ENCODE measurements around the gene MYH9. TPM values are rescaled to one million over a fixed set of nuclear protein-coding genes. Genes with fewer than 3 reads are reported as not detected.

MYH9 gene
- polyA plus RNA-seq, 12 donors = 77.1 to 364 (median 100) TPM

DNA sequence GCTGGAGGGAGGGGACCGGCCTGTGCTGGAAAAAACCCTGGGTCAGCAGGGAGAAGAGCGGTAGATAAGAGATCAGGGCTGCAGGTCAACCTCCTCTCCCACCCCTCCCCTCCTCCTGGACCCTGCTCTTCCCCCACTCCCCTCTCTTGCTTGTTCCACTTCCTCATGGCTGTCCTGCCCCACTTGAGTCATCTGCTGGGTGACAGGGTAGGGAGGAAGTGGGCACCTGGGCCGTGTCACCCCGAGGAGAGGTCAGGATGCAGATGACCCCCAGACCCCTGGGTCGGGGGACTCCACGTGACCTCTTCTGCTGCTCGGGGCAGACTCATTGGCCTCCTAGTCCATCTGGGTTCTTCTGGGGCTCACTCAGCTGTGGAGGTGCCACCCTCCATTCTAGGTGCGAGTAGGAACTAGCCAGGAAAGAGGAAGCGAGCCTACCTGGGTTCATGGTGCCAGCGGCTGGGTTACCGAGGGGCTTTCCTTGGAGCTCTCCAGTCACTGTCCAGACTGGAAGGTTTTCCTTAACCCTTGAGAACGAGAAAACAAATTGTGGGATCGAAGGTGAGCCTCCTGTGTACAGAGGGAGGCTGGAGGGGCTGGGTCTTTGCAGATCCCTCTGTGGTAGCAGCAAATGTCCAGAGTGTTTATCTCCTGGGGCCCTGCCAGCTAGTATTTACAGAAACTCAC lies 154.9 kb downstream of the MYH9 start:
- DNase-seq = no peak

Other genes with a start within 250 kb of the MYH9 start
- gene APOL3, start 227.2 kb downstream of the MYH9 start, polyA plus RNA-seq (ENCODE audit: insufficient read length in 12 of 12) = 10 to 100 TPM in 5 of 12 donors, 1 to 10 TPM in 6, not detected in 1; 6.8 to 18.0 (median 9.6) TPM
- gene APOL4, start 186.2 kb downstream of the MYH9 start, polyA plus RNA-seq (ENCODE audit: insufficient read length in 12 of 12) = 10 to 100 TPM in 9 of 12 donors, 1 to 10 TPM in 2, not detected in 1; 8.4 to 25.5 (median 16.2) TPM
- 100 to 1,000 TPM in 1 of 12 donors, 10 to 100 TPM in 11; 15.2 to 170 (median 21.8) TPM for gene APOL2, start 148.4 kb downstream of the MYH9 start, polyA plus RNA-seq (ENCODE audit: insufficient read length in 12 of 12)
- gene APOL1, start 134.8 kb downstream of the MYH9 start, polyA plus RNA-seq (ENCODE audit: insufficient read length in 12 of 12) = 1 to 10 TPM in 11 of 12 donors, not detected in 1; 2.5 to 6.0 (median 5.0) TPM
- gene TXN2, start 93.7 kb upstream of the MYH9 start, polyA plus RNA-seq (ENCODE audit: insufficient read length in 12 of 12) = 100 to 1,000 TPM in 9 of 12 donors, 10 to 100 TPM in 2, not detected in 1; 98.7 to 118 (median 106) TPM
- gene FOXRED2, start 119.1 kb upstream of the MYH9 start, polyA plus RNA-seq (ENCODE audit: insufficient read length in 12 of 12) = 10 to 100 TPM in 10 of 12 donors, 1 to 10 TPM in 1, not detected in 1; 9.8 to 23.2 (median 18.0) TPM
- gene EIF3D, start 141.2 kb upstream of the MYH9 start, polyA plus RNA-seq (ENCODE audit: insufficient read length in 12 of 12) = 100 to 1,000 TPM in 11 of 12 donors, not detected in 1; 142 to 190 (median 183) TPM

All from muscle of arm (tissue), 12 donors.